ENCODE measurements around the gene KRT2. TPM values are rescaled to one million over a fixed set of nuclear protein-coding genes. Genes with fewer than 3 reads are reported as not detected.

Gene KRT2
- total RNA-seq, 1 experiment from 2014 or later: not detected

GRCh38 chr12:52631264-52631663 lies 20.7 kb downstream of the KRT2 start:
- Mint-ChIP-seq H3K4me1 (peaks cover 6% of the 10 kb centered on the region), H3K27ac (no peak overlapping the region), H3K9me3 (no peaks in the 10 kb centered on the region), H3K4me3 (no peak overlapping the region), H3K36me3 (no peaks in the 10 kb centered on the region), H3K27me3 (ENCODE audit: low read depth) (no peaks in the 10 kb centered on the region)
- no peak for ATAC-seq
- DNase-seq (ENCODE audit: low spot score): no peak
- ChIA-PET POLR2A (no interaction called here), CTCF (no interaction called here)
- TF ChIP-seq USF1 (CRISPR knock-in tag; IDR thresholded peaks at IDR 0.05): no peak
- no peak for TF ChIP-seq ZNF263 (CRISPR knock-in tag; IDR thresholded peaks at IDR 0.05; ENCODE audit: low read depth)
- TF ChIP-seq IRF2 (CRISPR knock-in tag; IDR thresholded peaks at IDR 0.05; ENCODE audit: borderline replicate concordance, low read depth): no peak
- no peak for TF ChIP-seq TEAD1 (CRISPR knock-in tag; IDR thresholded peaks at IDR 0.05)

GRCh38 chr12:52630599-52631200 lies 21.3 kb downstream of the KRT2 start:
- Mint-ChIP-seq H3K27me3 (ENCODE audit: low read depth) (no peaks in the 10 kb centered on the region), H3K9me3 (no peaks in the 10 kb centered on the region), H3K36me3 (no peaks in the 10 kb centered on the region), H3K4me3 (no peak overlapping the region), H3K4me1 (peaks cover 6% of the 10 kb centered on the region), H3K27ac (no peak overlapping the region)
- TF ChIP-seq ESRRA (CRISPR knock-in tag; IDR thresholded peaks at IDR 0.05; ENCODE audit: borderline replicate concordance) (no peak), ATF6 (CRISPR knock-in tag; IDR thresholded peaks at IDR 0.05) (no peak), ZNF396 (CRISPR knock-in tag; IDR thresholded peaks at IDR 0.05; ENCODE audit: borderline replicate concordance) (no peak), TEAD1 (CRISPR knock-in tag; IDR thresholded peaks at IDR 0.05) (no peak), NFE2L1 (CRISPR knock-in tag; IDR thresholded peaks at IDR 0.05) (no peak), E2F4 (CRISPR knock-in tag; IDR thresholded peaks at IDR 0.05; ENCODE audit: borderline replicate concordance, low read depth) (no peak), SP1 (CRISPR knock-in tag; conservative IDR thresholded peaks at IDR 0.05) (no peak), ATF3 (CRISPR knock-in tag; conservative IDR thresholded peaks at IDR 0.05) (no peak), GTF2I (CRISPR knock-in tag; conservative IDR thresholded peaks at IDR 0.05) (no peak), ZNF281 (CRISPR knock-in tag; IDR thresholded peaks at IDR 0.05) (no peak)
- DNase-seq (ENCODE audit: low spot score) (no peak), ATAC-seq (no peak)
- ChIA-PET POLR2A (no interaction called here), CTCF (no interaction called here)

- no peaks in the 10 kb centered on the region for H3K36me3 Mint-ChIP-seq
- no peak overlapping the region for H3K27ac Mint-ChIP-seq
- CTCF ChIA-PET: no interaction called here
- no peaks in the 10 kb centered on the region for H3K27me3 Mint-ChIP-seq (ENCODE audit: low read depth)
- no peak overlapping the region for H3K4me3 Mint-ChIP-seq
- DNase-seq (ENCODE audit: low spot score): no peak
- no peaks in the 10 kb centered on the region for H3K9me3 Mint-ChIP-seq
- ATAC-seq: no peak
- H3K4me1 Mint-ChIP-seq: peaks cover 6% of the 10 kb centered on the region
- POLR2A ChIA-PET: no interaction called here
- TF ChIP-seq ZNF532 (CRISPR knock-in tag; IDR thresholded peaks at IDR 0.05; ENCODE audit: borderline replicate concordance) (no peak), PRDM15 (CRISPR knock-in tag; IDR thresholded peaks at IDR 0.05) (no peak)
Observed at GRCh38 chr12:52630008-52630500, 22.0 kb downstream of the KRT2 start.
